Endothelial cell of umbilical vein (primary cell): Measurements from ENCODE around the gene AKAP11. TPM values are rescaled to one million over a fixed set of nuclear protein-coding genes. Genes with fewer than 3 reads are reported as not detected.

Experiments used
- BruUV-seq: library from RNA; stranded (reverse); fragments of 400-500 nt; replicated peaks from 2 replicates; lab custom pipeline; 2021; lab: Mats Ljungman, UMichigan
- CTCF ChIA-PET: fragments of 300-600, 350-600 bp; sonication (Branson Sonifier 250); formaldehyde crosslinking; loops from one replicate; lab custom pipeline; 2021; ENCODE audit warnings: antibody characterized with exemption, inconsistent platforms; lab: Charles Lee
- POLR2A ChIA-PET: fragments of 300-600, 350-600 bp; sonication (Branson Sonifier 250); formaldehyde crosslinking; loops from one replicate; lab custom pipeline; 2021; ENCODE audit warnings: antibody characterized with exemption, inconsistent platforms; lab: Charles Lee
- DNase-seq: peaks from one replicate; pipeline ENCODE4 v3.0.0-alpha.2; 2011; ENCODE audit warnings: low read depth, low spot score
- FAIRE-seq: peaks from 2 replicates; lab custom pipeline; 2011; peaks lifted over from hg19 to GRCh38; lab: Jason Lieb, UNC
- H2AFZ ChIP-seq: 2 replicates; pipeline ENCODE4 v1.6.0; 2012; ENCODE audit warnings: low read depth, low read length, control low read depth, inconsistent platforms
- H3K27ac ChIP-seq: 2 replicates; pipeline ENCODE4 v1.5.1; 2011; ENCODE audit warnings: low read depth, mild to moderate bottlenecking, control low read depth, low read length, moderate library complexity; ENCODE audit not compliant: insufficient read depth
- H3K27me3 ChIP-seq, 2 experiments: 2 replicates each; pipeline versions ENCODE4 v1.6.0 to v1.6.1; 2011; ENCODE audit warnings: low read length in 2 of 2, mixed read lengths in 1 of 2; ENCODE audit not compliant: control insufficient read depth in 2 of 2, insufficient read depth in 2 of 2
- H3K36me3 ChIP-seq, 2 experiments: 2 replicates in 1 of 2; 3 replicates in 1 of 2; pipeline ENCODE4 v1.5.1; 2011; ENCODE audit warnings: low read length in 2 of 2, mild to moderate bottlenecking in 1 of 2, moderate library complexity in 1 of 2; ENCODE audit not compliant: control insufficient read depth in 2 of 2, insufficient read depth in 2 of 2; ENCODE audit errors: extremely low read depth in 1 of 2
- H3K4me1 ChIP-seq: 3 replicates; pipeline ENCODE4 v1.5.1; 2011; ENCODE audit warnings: mild to moderate bottlenecking, low read length; ENCODE audit not compliant: control insufficient read depth, insufficient read depth; ENCODE audit errors: extremely low read depth
- H3K4me2 ChIP-seq: 2 replicates; pipeline ENCODE4 v1.6.1; 2011; ENCODE audit warnings: low read length, control low read depth, mixed read lengths; ENCODE audit not compliant: insufficient read depth
- H3K4me3 ChIP-seq, 3 experiments: fragments of 200-600 bp in 1 of 3; sonication (generic), shearing (Covaris generic) in 1 of 3; replicated peaks in 1 of 3; 2 replicates each; pipeline ENCODE4 v1.5.1; 2011 to 2016; ENCODE audit warnings: control low read depth in 3 of 3, low read length in 3 of 3, mild to moderate bottlenecking in 2 of 3, inconsistent platforms in 1 of 3, low read depth in 1 of 3, moderate library complexity in 1 of 3; ENCODE audit not compliant: insufficient read depth in 1 of 3
- H3K79me2 ChIP-seq: 2 replicates; pipeline ENCODE4 v1.6.0; 2012; ENCODE audit warnings: low read length, inconsistent platforms; ENCODE audit not compliant: control insufficient read depth, insufficient read depth
- H3K9ac ChIP-seq: replicated peaks from 2 replicates; pipeline ENCODE3; 2011; ENCODE audit warnings: low read length, control low read depth; ENCODE audit not compliant: insufficient read depth; ENCODE audit errors: extremely low read depth
- H3K9me1 ChIP-seq: replicated peaks from 3 replicates; pipeline ENCODE4 v1.6.0; 2011; ENCODE audit warnings: mild to moderate bottlenecking, low read length; ENCODE audit not compliant: control insufficient read depth, insufficient read depth; ENCODE audit errors: extremely low read depth
- H3K9me3 ChIP-seq: replicated peaks from 2 replicates; pipeline ENCODE4 v1.5.1; 2012; ENCODE audit warnings: low read length, inconsistent platforms; ENCODE audit not compliant: control insufficient read depth, insufficient read depth
- H4K20me1 ChIP-seq: replicated peaks from 2 replicates; pipeline ENCODE3; 2011; ENCODE audit warnings: mild to moderate bottlenecking, low read length; ENCODE audit not compliant: control insufficient read depth, insufficient read depth; ENCODE audit errors: extremely low read depth
- EZH2 ChIP-seq: IDR thresholded peaks from 2 replicates; pipeline ENCODE4 v1.6.1; 2012; ENCODE audit warnings: borderline replicate concordance, low read depth, mild to moderate bottlenecking, moderate library complexity, low read length, inconsistent platforms; ENCODE audit not compliant: severe bottlenecking
- FOS ChIP-seq: IDR thresholded peaks from 2 replicates; pipeline ENCODE4 v1.6.1; 2011; ENCODE audit warnings: mild to moderate bottlenecking, low read length, moderate library complexity, borderline replicate concordance; ENCODE audit not compliant: insufficient read depth
- GATA2 ChIP-seq: IDR thresholded peaks from 2 replicates; pipeline ENCODE4 v1.7.0; 2011; ENCODE audit warnings: low read depth, mild to moderate bottlenecking, moderate library complexity, mixed read lengths, low read length; ENCODE audit not compliant: insufficient read length, insufficient read depth
- JUN ChIP-seq: IDR thresholded peaks from 2 replicates; pipeline ENCODE4 v1.6.1; 2011; ENCODE audit warnings: borderline replicate concordance, low read depth; ENCODE audit not compliant: insufficient read length, insufficient read depth
- MYC ChIP-seq: IDR thresholded peaks from one replicate; pipeline ENCODE4 v1.6.1; 2011; ENCODE audit warnings: mild to moderate bottlenecking, low read depth, low read length
- POLR2A ChIP-seq: IDR thresholded peaks from 2 replicates; pipeline ENCODE4 v1.6.1; 2012; ENCODE audit warnings: low read depth, mild to moderate bottlenecking, control low read depth, low read length
- POLR2AphosphoS5 ChIP-seq: IDR thresholded peaks from 2 replicates; pipeline ENCODE4 v1.6.1; 2012; ENCODE audit warnings: low read depth, mild to moderate bottlenecking, control low read depth, low read length, moderate library complexity; ENCODE audit not compliant: insufficient read depth
- dilution Hi-C: fragments of 300-500 bp; cut with MboI; formaldehyde crosslinking; loops from one replicate; pipeline ENCODE4 v1.15.0; 2019; ENCODE audit warnings: low sequenced_read_pairs; ENCODE audit not compliant: extremely low pct_ligation_motif_present
- intact Hi-C: fragments of 100-400 bp; cut with micrococcal nuclease; formaldehyde crosslinking; loops from one replicate; pipeline ENCODE4 v1.10.0; 2022
- polyA plus RNA-seq, 4 experiments: library from polyadenylated mRNA; depleted of rRNA in 3 of 4; stranded (reverse) in 3 of 4; unstranded in 1 of 4; fragments of >200 nt; gene quantifications; 2 replicates each; pipeline versions ENCODE4 v1.2.1 to v1.2.3, GENCODE V29; 2011 to 2012; ENCODE audit warnings: missing spikeins in 1 of 4
- total RNA-seq: library from RNA; stranded (reverse); gene quantifications from 2 replicates; pipeline ENCODE4 v1.2.3, GENCODE V29; 2021
- TF ChIP-seq, protein P1 (sequence below), 2 donors: IDR thresholded peaks; 1 replicate in 1 of 2; 2 replicates in 1 of 2; pipeline ENCODE4 v1.5.1; 2011; ENCODE audit warnings: low read length in 2 of 2, mild to moderate bottlenecking in 2 of 2, moderate library complexity in 2 of 2, control low read depth in 1 of 2, inconsistent platforms in 1 of 2, low read depth in 1 of 2; ENCODE audit not compliant: insufficient read depth in 1 of 2; ENCODE audit errors: extremely low read depth in 1 of 2
- TF ChIP-seq, protein P2 (sequence below): IDR thresholded peaks from 2 replicates; pipeline ENCODE4 v1.6.1; 2011; ENCODE audit not compliant: insufficient read depth, insufficient read length

The AKAP11 gene
- total and polyA plus RNA-seq, 2 donors (not counting 3 experiments of a cell fraction or from before 2014, with no cell fraction given): 4.9 to 20.2 TPM

DNA sequence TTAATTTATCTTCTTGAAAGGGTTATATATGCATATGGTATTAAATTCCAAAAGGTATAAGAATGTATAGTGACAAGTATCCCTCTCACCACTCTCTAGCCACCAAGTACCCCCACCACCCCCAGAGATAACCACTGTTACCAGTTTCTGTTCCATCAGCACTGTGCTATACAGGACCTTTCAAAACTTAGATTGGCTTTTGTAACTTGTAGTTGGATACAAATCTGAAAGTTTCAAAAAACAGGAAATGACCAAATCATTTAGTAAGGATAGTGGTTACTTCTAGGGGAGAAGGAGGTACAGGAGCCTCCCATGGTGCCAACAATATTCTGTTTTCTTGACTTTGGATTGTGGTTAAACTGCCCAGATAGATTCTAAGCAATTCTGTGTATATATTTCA lies 56.7 kb downstream of the AKAP11 start:
- dilution Hi-C loops (no loop called here), intact Hi-C loops (no loop called here)
- no peak for DNase-seq
- no peak overlapping the region for H3K27ac ChIP-seq
- no peak overlapping the region for H3K4me3 ChIP-seq
- no TSS peak for BruUV-seq
- H3K4me2 ChIP-seq: no peak overlapping the region
- POLR2A ChIA-PET: no interaction called here
- H3K27me3 ChIP-seq: no peaks in the 10 kb centered on the region
- no peaks in the 10 kb centered on the region for H3K79me2 ChIP-seq
- CTCF ChIA-PET: interaction anchor here (0.7 kb wide), 1 partner anchor 24 kb away, joined by 3 read pairs; no protein-coding TSS in a partner anchor
- no peaks in the 10 kb centered on the region for H4K20me1 ChIP-seq
- H3K9me1 ChIP-seq: no peaks in the 10 kb centered on the region
- FAIRE-seq: no peak
- H3K9ac ChIP-seq: no peak overlapping the region
- H3K9me3 ChIP-seq: no peaks in the 10 kb centered on the region
- TF ChIP-seq MYC: no peak
- no peak for TF ChIP-seq FOS
- no peak for TF ChIP-seq POLR2A
- no peak for TF ChIP-seq EZH2
- TF ChIP-seq GATA2: no peak
- TF ChIP-seq, protein P1, sequence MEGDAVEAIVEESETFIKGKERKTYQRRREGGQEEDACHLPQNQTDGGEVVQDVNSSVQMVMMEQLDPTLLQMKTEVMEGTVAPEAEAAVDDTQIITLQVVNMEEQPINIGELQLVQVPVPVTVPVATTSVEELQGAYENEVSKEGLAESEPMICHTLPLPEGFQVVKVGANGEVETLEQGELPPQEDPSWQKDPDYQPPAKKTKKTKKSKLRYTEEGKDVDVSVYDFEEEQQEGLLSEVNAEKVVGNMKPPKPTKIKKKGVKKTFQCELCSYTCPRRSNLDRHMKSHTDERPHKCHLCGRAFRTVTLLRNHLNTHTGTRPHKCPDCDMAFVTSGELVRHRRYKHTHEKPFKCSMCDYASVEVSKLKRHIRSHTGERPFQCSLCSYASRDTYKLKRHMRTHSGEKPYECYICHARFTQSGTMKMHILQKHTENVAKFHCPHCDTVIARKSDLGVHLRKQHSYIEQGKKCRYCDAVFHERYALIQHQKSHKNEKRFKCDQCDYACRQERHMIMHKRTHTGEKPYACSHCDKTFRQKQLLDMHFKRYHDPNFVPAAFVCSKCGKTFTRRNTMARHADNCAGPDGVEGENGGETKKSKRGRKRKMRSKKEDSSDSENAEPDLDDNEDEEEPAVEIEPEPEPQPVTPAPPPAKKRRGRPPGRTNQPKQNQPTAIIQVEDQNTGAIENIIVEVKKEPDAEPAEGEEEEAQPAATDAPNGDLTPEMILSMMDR (IDR thresholded peaks at IDR 0.05; ENCODE audit: extremely low read depth in 1 of 2, insufficient read depth in 1 of 2, low read depth in 1 of 2, low read length in 2 of 2): no peak
- TF ChIP-seq, protein P2, sequence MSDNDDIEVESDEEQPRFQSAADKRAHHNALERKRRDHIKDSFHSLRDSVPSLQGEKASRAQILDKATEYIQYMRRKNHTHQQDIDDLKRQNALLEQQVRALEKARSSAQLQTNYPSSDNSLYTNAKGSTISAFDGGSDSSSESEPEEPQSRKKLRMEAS: no peak
- TF ChIP-seq JUN: no peak
- TF ChIP-seq POLR2AphosphoS5: no peak
- no peak overlapping the region for H2AFZ ChIP-seq
- no peaks in the 10 kb centered on the region for H3K36me3 ChIP-seq
- no peaks in the 10 kb centered on the region for H3K4me1 ChIP-seq
